Suppressor macrophage (primary cell): ENCODE data around the gene USE1.
"Not testable (repeated sequence)": the region's sequence is repeated elsewhere in the genome, so short reads cannot be mapped to it uniquely, and the experiment has no call there.

Source experiments
- DNase-seq, 4 experiments: peaks; one replicate each; pipeline ENCODE4 v3.0.0-alpha.2; 2020 to 2022
- total RNA-seq, 17 experiments: gene quantifications; one replicate each; lab custom pipeline; 2026; ENCODE audit warnings: mixed read lengths in 6 of 17, inconsistent platforms in 3 of 17; lab: John Stamatoyannopoulos, UW

The USE1 gene
- total RNA-seq, result 3.6 to 15.3 (median 6.6) reads per million in 17 experiments

GRCh38 chr19:17215127-17215971 lies at the start of gene USE1:
TSS of gene USE1 (plus strand) at chr19:17215357. CDS start at chr19:17215406, 49 bp downstream.
- peak; percentile 90 to 96 (median 94) for DNase-seq

- no peak for DNase-seq
Measured at GRCh38 chr19:17165715-17166114, 49.4 kb upstream of the USE1 start.

GRCh38 chr19:17170538-17171297 lies 44.4 kb upstream of the USE1 start:
- DNase-seq, result peak in 1 of 4 experiments; percentile 19

GRCh38 chr19:17171874-17172273 lies 43.3 kb upstream of the USE1 start:
- no peak for DNase-seq

GRCh38 chr19:17172624-17173345 lies 42.4 kb upstream of the USE1 start:
- no peak for DNase-seq

GRCh38 chr19:17178291-17178690 lies 36.9 kb upstream of the USE1 start:
- no peak for DNase-seq

- no peak for DNase-seq
Measured at GRCh38 chr19:17180997-17181702, 34.0 kb upstream of the USE1 start.

GRCh38 chr19:17183271-17183761 lies 31.8 kb upstream of the USE1 start:
- DNase-seq, result peak; percentile 15 to 42 (median 26)

- DNase-seq, result peak in 3 of 4 experiments; percentile 41 to 74 (median 73)
Measured at GRCh38 chr19:17183858-17184321, 31.3 kb upstream of the USE1 start.

GRCh38 chr19:17184371-17184841 lies 30.8 kb upstream of the USE1 start:
- peak; percentile 71 to 83 (median 78) for DNase-seq

- DNase-seq, result no peak
Measured at GRCh38 chr19:17185590-17185989, 29.6 kb upstream of the USE1 start.

GRCh38 chr19:17191736-17192135 lies 23.4 kb upstream of the USE1 start:
- DNase-seq, result not testable (repeated sequence)

- no peak for DNase-seq
Measured at GRCh38 chr19:17192751-17193150, 22.4 kb upstream of the USE1 start.

GRCh38 chr19:17194608-17195007 lies 20.5 kb upstream of the USE1 start:
- DNase-seq, result no peak

- no peak for DNase-seq
Measured at GRCh38 chr19:17195106-17195505, 20.1 kb upstream of the USE1 start.

GRCh38 chr19:17196610-17197009 lies 18.5 kb upstream of the USE1 start:
- DNase-seq, result no peak

- no peak for DNase-seq
Measured at GRCh38 chr19:17197666-17198065, 17.5 kb upstream of the USE1 start.

- no peak for DNase-seq
Measured at GRCh38 chr19:17200408-17201079, 14.6 kb upstream of the USE1 start.

GRCh38 chr19:17202249-17202648 lies 12.9 kb upstream of the USE1 start:
- DNase-seq, result peak in 3 of 4 experiments; percentile 28 to 57 (median 36)

GRCh38 chr19:17202713-17203112 lies 12.4 kb upstream of the USE1 start:
- no peak for DNase-seq
